GM21786 (cell line): Measurements from ENCODE around the gene C22orf31.

Experiments used
- ATAC-seq: cut with Tn5 transposase; IDR thresholded peaks from one replicate; pipeline ENCODE4 v1.9.1; 2021; ENCODE audit not compliant: unreplicated experiment

Gene C22orf31

DNA sequence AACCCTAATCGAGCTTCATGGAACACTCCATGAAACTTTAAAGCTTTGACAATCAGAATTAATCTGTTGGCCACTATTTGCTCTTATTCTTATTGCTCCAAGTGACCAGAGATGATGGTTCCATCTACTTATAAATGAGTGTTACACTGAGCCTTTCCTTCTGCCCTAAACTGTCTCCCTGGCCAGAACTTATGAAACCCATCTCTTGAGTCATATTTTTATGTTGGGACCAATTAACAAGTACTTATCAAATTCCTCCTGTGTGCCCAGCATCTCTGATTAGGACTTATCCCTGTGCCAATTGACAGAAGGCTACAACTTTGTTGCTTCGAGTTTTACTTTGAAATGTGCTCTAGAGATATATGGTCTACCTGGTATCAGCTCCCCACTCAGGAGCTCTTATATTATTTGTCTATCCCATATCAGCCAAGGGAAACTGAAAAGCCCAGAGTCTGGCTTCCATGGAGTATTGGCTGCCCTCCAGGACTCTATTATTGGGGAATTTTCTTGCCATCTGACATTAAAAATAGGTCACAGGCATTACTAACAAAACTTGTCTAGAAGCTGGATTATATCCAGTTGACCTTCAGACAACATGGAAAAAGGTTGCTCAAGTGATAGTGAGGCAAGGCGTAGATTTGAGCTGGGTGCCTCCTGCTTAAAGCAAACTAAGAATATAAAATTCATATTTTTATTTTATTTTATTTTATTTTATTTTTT, 20.0 kb upstream of the C22orf31 start:
- ATAC-seq, result no peak

DNA sequence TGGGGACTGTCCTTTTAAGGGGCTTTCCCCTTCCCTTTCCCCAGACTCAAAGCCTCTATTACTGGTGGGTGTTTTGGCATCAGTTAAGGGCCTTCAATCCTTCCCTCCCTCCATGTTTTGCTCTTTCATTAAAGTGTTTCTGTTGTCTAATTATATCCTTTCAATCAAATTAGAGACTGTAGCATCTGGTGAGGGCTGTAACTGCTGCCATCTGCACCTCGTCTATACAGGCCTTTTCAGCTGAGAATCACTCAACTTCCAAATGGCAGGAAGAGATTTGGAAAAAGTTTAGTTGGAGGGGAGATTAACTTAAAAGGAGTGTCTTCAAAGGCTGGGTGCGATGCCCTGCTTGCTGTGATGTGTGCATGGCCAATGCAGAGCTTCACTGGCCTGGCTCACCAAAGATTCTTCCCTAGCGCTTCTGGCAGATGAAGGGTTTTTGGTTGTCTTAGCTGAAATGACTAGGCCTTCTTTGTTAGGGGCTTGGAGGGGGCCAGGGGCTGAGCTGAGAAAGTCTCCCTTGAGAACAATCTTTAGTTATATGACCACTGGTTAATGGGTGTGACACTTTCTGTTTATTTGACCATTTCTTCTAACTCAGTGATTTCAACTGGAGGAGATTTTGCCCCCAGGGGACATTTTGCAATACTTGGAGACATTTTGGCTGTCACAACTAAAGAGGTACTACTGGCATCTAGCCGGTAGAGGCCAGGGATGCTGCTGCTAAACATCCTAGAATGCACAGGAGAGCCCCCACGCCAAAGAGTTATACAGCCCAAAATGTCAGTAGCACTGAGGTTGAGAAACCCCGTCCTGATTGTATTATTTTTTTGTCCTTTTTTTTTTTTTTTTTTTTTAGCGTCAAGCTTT, 18.7 kb upstream of the C22orf31 start:
- no peak for ATAC-seq

- ATAC-seq, result no peak
Measured at GRCh38 chr22:29079218-29079901, 17.7 kb upstream of the C22orf31 start.

- no peak for ATAC-seq
Measured at GRCh38 chr22:29078869-29079207, 17.2 kb upstream of the C22orf31 start.

DNA sequence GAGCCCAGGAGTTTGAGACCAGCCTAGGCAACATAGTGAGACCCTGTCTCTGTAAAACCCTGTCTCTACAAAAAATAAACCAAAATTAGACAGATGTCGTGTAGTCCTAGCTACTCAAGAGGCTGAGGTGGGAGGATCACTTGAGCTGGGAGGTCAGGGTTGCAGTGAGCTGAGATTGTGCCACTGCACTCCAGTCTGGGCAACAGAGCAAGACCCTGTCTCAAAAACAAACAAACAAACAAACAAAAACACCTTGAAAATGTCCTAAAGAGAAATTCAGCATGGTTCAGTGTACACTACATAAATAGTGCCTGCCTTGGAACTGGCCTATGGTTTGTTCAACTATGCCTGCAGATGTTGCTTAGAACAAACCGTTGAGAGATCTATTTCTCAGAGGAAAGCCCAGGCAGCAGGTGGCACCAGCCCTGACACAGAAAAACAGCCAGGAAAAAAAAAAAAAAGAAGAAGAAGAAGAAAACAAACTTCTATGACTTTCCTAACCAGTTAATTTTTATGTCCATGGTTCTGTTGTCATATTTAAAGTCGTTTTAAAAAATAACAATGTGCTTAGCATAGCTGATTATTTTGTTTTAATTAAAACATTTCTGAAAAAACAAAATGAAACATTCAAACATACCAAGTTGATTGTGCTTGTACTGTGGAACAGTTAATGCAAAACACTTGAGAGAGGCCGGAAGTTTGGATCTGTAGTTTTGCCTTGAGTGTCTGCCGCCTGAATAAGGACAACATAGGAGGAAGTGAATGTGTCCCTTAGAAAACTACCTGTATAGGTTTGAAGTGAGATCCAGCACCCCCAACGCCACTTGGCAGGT, 16.6 kb upstream of the C22orf31 start:
- ATAC-seq, result no peak

GRCh38 chr22:29074276-29074772, 12.7 kb upstream of the C22orf31 start:
- no peak for ATAC-seq

GRCh38 chr22:29073618-29074275, 12.1 kb upstream of the C22orf31 start:
- ATAC-seq, result no peak

- no peak for ATAC-seq
Measured at GRCh38 chr22:29072979-29073617, 11.5 kb upstream of the C22orf31 start, which contains the start of gene KREMEN1. TSS of gene KREMEN1 (plus strand) at chr22:29073035. CDS start at chr22:29073131, 96 bp downstream.

DNA sequence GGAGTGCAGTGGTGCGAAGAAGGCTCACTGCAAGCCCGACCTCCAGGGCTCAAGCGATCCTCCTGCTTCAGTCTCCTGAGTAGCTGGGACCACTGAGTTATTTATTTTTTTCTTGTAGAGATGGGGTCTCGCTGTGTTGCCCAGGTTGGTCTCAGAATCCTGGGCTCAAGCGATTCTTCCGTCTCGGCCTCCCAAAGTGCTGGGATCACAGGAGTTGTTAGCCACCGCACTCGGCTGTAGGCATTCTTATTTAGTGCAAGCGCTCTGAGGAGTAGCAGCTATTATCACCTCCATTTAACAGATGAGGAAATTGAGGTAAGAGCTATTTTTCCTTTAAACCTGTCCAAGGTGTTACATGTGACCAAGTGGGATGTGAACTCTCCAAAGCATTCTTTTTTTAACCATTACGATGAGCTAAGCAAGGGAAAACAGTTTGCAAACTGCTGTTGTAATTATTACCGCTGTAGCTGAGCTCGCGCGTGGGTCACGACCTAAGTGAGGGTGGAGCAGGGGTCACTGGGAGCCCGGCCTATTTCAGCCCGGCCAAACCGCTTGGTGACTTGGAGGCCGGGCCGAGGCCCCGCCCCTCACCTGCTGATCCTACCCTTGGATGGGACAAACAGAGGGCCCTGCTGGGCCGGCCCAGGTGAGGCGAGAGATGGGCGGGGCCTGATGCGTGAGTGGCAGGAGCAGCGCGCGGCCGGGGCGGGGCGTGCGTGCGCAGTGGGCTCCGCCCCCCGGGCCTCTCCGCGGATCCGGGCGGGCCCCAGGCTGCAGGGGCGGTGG, 10.8 kb upstream of the C22orf31 start:
- ATAC-seq, result peak; percentile 79

GRCh38 chr22:29071261-29072045, 9.8 kb upstream of the C22orf31 start:
- ATAC-seq, result no peak

- no peak for ATAC-seq
Measured at GRCh38 chr22:29070490-29070889, 8.9 kb upstream of the C22orf31 start.

DNA sequence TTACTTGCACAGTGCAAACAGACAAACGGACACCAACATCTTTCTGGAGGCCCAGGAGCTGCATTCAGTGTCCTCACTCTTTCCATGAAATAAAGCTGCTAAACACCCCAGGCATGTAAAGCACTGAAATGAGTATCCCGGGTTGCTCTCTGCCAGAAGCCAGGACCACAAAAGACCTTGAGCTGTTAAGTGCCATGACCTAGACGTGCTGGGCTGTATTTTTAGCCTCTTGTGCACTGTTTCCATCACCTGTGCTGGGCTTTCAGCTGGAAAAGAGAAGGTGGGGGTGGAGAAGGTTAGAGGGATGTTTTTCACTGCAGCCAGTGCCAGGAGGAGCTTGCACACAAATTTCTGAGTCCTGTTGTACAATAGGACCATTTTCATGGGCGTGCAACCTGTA, 7.8 kb upstream of the C22orf31 start:
- no peak for ATAC-seq

- ATAC-seq, result no peak
Measured at GRCh38 chr22:29065468-29066190, 4.0 kb upstream of the C22orf31 start.

DNA sequence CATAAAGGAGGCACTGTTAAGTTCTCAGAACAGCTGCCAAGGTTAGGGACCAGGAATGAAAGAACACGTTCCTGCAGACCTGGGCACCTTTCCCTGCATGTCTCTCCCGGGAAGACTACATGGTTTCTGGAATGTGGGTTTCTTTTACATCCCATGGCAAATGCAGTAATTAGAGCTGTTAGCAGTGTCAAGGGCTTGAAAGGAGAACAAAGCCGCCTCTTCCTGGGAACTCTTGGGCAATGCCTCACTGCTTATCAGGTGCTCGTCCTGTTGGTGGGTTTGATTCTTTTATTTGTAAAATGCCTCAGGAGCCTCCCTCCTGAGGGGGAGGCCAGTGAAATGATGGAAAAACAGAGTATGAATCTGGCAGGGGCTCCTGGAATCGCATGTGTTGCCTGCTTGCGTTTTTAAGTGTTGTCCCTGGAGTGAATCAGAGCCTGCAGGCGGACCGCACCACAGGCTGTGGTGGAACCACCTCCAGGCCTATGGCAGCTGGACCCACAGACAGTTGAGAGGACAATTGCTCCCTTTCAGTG, 723 bp upstream of the C22orf31 start:
- no peak for ATAC-seq

- ATAC-seq, result no peak
Measured at GRCh38 chr22:29060931-29061330, 700 bp downstream of the C22orf31 start.

DNA sequence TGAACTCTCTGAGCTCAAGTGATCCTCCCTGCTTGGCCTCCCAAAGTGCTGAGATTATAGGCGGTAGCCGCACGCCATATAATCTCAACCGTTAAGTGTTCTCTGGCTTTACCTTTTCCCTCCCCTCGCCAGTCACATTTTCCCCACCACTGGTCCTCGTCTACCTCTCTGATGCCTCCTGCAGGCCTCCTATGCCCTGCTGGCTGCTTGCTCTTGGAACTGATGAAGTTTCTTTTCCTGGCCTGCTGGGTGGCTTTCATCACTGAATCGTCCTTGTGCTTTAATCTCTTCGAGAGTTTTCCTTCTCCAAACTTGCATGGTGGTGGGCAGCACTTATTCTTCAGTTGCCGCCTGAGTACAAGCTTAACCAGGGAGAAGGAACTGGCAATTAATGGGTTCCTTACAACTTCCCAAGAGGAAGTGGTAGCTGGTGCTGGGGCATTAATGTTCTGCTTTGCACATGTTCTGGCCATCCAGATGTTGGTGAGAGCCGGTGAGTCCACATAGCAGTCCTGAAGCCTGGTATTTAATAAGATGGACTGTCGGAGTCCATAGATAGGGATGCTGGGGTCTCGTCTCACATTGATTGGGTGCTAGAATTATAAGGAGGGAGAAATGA, 1.3 kb downstream of the C22orf31 start:
- ATAC-seq, result no peak

DNA sequence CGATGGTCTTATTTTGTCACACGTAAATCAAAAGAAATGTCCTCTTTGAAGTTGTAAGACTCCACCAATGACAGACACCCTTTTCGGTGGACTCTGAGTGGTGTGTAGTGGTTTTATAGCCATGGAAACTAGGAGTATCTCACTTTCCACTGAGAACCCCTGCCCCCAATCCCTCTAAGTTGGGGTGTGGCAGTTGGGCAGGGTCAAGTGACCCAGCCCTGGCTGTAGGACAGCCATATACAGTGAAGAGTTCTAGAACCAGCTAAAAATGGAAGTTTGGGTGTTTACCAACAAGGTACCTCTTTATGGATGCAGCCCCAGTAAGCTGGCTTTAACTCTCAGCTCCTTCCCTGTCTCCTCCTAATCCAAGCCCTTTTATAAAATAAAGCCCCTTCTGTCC, 5.2 kb downstream of the C22orf31 start:
- no peak for ATAC-seq
